Non-pigmented ciliary epithelial cell (primary cell): ENCODE data around the gene SLC15A1.
"Not testable (repeated sequence)": the region's sequence is repeated elsewhere in the genome, so short reads cannot be mapped to it uniquely, and the experiment has no call there.

Source experiments
- DNase-seq: peaks from one replicate; pipeline ENCODE4 v3.0.0-alpha.2; 2010; ENCODE audit warnings: low read depth

Gene SLC15A1

GRCh38 chr13:98657506-98658085 lies 94.9 kb downstream of the SLC15A1 start:
- DNase-seq, result no peak

GRCh38 chr13:98656223-98656622 lies 96.2 kb downstream of the SLC15A1 start:
- DNase-seq, result no peak

- DNase-seq, result peak; percentile 43
Measured at GRCh38 chr13:98653463-98653985, 98.9 kb downstream of the SLC15A1 start.

GRCh38 chr13:98652721-98653462 lies 99.6 kb downstream of the SLC15A1 start:
- no peak for DNase-seq

- DNase-seq, result no peak
Measured at GRCh38 chr13:98652276-98652675, 100.2 kb downstream of the SLC15A1 start.

GRCh38 chr13:98651744-98652143 lies 100.7 kb downstream of the SLC15A1 start:
- DNase-seq, result no peak

GRCh38 chr13:98650396-98651107 lies 101.9 kb downstream of the SLC15A1 start:
- no peak for DNase-seq

GRCh38 chr13:98649861-98650260 lies 102.6 kb downstream of the SLC15A1 start:
- DNase-seq, result no peak

- no peak for DNase-seq
Measured at GRCh38 chr13:98648686-98649085, 103.8 kb downstream of the SLC15A1 start.

- DNase-seq, result no peak
Measured at GRCh38 chr13:98648141-98648540, 104.3 kb downstream of the SLC15A1 start.

- DNase-seq, result no peak
Measured at GRCh38 chr13:98647121-98647520, 105.4 kb downstream of the SLC15A1 start.

GRCh38 chr13:98643479-98643878 lies 109.0 kb downstream of the SLC15A1 start:
- no peak for DNase-seq

- no peak for DNase-seq
Measured at GRCh38 chr13:98641075-98641474, 111.4 kb downstream of the SLC15A1 start.

- not testable (repeated sequence) for DNase-seq
Measured at GRCh38 chr13:98639785-98640184, 112.7 kb downstream of the SLC15A1 start.

GRCh38 chr13:98638352-98638751 lies 114.1 kb downstream of the SLC15A1 start:
- DNase-seq, result not testable (repeated sequence)
